ENCODE measurements around the gene BCOR. TPM values are rescaled to one million over a fixed set of nuclear protein-coding genes. Genes with fewer than 3 reads are reported as not detected.

Gene BCOR
- total RNA-seq, 1 experiment from 2014 or later = 58.8 TPM

GRCh38 chrX:40083979-40084359, 13.8 kb downstream of the BCOR start:
- Histone ChIP-seq H3K4me1 (ENCODE audit: insufficient read depth, low read length, poor library complexity, severe bottlenecking) (peaks cover 70% of the 10 kb centered on the region), H3K9me3 (ENCODE audit: low read depth, low read length, poor library complexity, severe bottlenecking) (no peaks in the 10 kb centered on the region), H3K4me3 (ENCODE audit: low read depth, low read length, poor library complexity, severe bottlenecking) (peak overlapping the region; percentile 41), H3K36me3 (ENCODE audit: insufficient read depth, low read length, poor library complexity, severe bottlenecking) (no peaks in the 10 kb centered on the region), H3K27me3 (replicated peaks; ENCODE audit: insufficient read depth, low read depth, low read length, poor library complexity) (no peaks in the 10 kb centered on the region), H3K27ac (ENCODE audit: low read depth, low read length, poor library complexity, severe bottlenecking) (peak overlapping the region; percentile 37)
- ChIA-PET CTCF (no interaction called here), POLR2A (ENCODE audit: low non-redundant PET) (no interaction called here)
- no peak for DNase-seq (ENCODE audit: low spot score)
- intact Hi-C loops (cut with micrococcal nuclease; ENCODE audit: unreplicated experiment) = no loop called here
- BruUV-seq (replicated peaks) = no TSS peak
- TF ChIP-seq CTCF (conservative IDR thresholded peaks at IDR 0.05; ENCODE audit: low read depth, low read length) (no peak), EZH2 (IDR thresholded peaks at IDR 0.05; ENCODE audit: borderline replicate concordance, low read depth, low read length, poor library complexity, severe bottlenecking) (no peak)

GRCh38 chrX:40083120-40083978, 14.4 kb downstream of the BCOR start:
- H3K27ac ChIP-seq (ENCODE audit: low read depth, low read length, poor library complexity, severe bottlenecking) = peak overlapping the region; percentile 37
- POLR2A ChIA-PET (ENCODE audit: low non-redundant PET) = no interaction called here
- TF ChIP-seq CTCF (conservative IDR thresholded peaks at IDR 0.05; ENCODE audit: low read depth, low read length) (no peak), EZH2 (IDR thresholded peaks at IDR 0.05; ENCODE audit: borderline replicate concordance, low read depth, low read length, poor library complexity, severe bottlenecking) (no peak)
- no peaks in the 10 kb centered on the region for H3K36me3 ChIP-seq (ENCODE audit: insufficient read depth, low read length, poor library complexity, severe bottlenecking)
- DNase-seq (ENCODE audit: low spot score) = no peak
- H3K27me3 ChIP-seq (replicated peaks; ENCODE audit: insufficient read depth, low read depth, low read length, poor library complexity) = no peaks in the 10 kb centered on the region
- no peaks in the 10 kb centered on the region for H3K9me3 ChIP-seq (ENCODE audit: low read depth, low read length, poor library complexity, severe bottlenecking)
- intact Hi-C loops (cut with micrococcal nuclease; ENCODE audit: unreplicated experiment) = no loop called here
- BruUV-seq (replicated peaks) = no TSS peak
- peak overlapping the region; percentile 41 for H3K4me3 ChIP-seq (ENCODE audit: low read depth, low read length, poor library complexity, severe bottlenecking)
- peaks cover 67% of the 10 kb centered on the region for H3K4me1 ChIP-seq (ENCODE audit: insufficient read depth, low read length, poor library complexity, severe bottlenecking)
- CTCF ChIA-PET = no interaction called here

GRCh38 chrX:40082447-40083119, 15.2 kb downstream of the BCOR start:
- H3K27ac ChIP-seq (ENCODE audit: low read depth, low read length, poor library complexity, severe bottlenecking) = no peak overlapping the region
- H3K4me3 ChIP-seq (ENCODE audit: low read depth, low read length, poor library complexity, severe bottlenecking) = no peak overlapping the region
- DNase-seq (ENCODE audit: low spot score) = no peak
- no peaks in the 10 kb centered on the region for H3K36me3 ChIP-seq (ENCODE audit: insufficient read depth, low read length, poor library complexity, severe bottlenecking)
- CTCF ChIA-PET = interaction anchor here (0.5 kb wide), 1 partner anchor 14 kb away, joined by 3 read pairs; no protein-coding TSS in a partner anchor
- peaks cover 60% of the 10 kb centered on the region for H3K4me1 ChIP-seq (ENCODE audit: insufficient read depth, low read length, poor library complexity, severe bottlenecking)
- no TSS peak for BruUV-seq (replicated peaks)
- no peak for TF ChIP-seq EZH2 (IDR thresholded peaks at IDR 0.05; ENCODE audit: borderline replicate concordance, low read depth, low read length, poor library complexity, severe bottlenecking)
- no peak for TF ChIP-seq CTCF (conservative IDR thresholded peaks at IDR 0.05; ENCODE audit: low read depth, low read length)
- no peaks in the 10 kb centered on the region for H3K27me3 ChIP-seq (replicated peaks; ENCODE audit: insufficient read depth, low read depth, low read length, poor library complexity)
- POLR2A ChIA-PET (ENCODE audit: low non-redundant PET) = no interaction called here
- intact Hi-C loops (cut with micrococcal nuclease; ENCODE audit: unreplicated experiment) = no loop called here
- no peaks in the 10 kb centered on the region for H3K9me3 ChIP-seq (ENCODE audit: low read depth, low read length, poor library complexity, severe bottlenecking)
